IPS-NIHi11 (cell line): ENCODE data around the gene ADGRG3.

ENCODE experiments used
- DNase-seq: peaks from one replicate; pipeline ENCODE4 v3.0.0; 2012; ENCODE audit warnings: mixed read lengths, low spot score

Gene ADGRG3

DNA sequence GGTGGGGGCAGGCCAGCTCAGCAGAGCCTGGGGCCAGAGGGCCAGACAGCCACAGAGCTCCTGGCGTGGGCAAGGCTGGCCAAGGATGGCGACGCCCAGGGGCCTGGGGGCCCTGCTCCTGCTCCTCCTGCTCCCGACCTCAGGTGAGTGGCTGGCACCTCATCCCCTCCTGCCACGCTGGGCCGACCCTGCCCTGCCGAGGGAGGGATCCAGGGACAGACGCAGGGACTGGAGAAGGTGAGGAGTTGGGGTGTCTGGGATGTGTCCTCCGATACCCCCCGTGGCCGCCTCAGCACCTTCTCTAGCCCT lies at the start of gene ADGRG3:
TSS of gene ADGRG3 (plus strand) at position 44 of the 309 bp plus-strand sequence. CDS start at position 86, 42 bp downstream.
- no peak for DNase-seq

DNA sequence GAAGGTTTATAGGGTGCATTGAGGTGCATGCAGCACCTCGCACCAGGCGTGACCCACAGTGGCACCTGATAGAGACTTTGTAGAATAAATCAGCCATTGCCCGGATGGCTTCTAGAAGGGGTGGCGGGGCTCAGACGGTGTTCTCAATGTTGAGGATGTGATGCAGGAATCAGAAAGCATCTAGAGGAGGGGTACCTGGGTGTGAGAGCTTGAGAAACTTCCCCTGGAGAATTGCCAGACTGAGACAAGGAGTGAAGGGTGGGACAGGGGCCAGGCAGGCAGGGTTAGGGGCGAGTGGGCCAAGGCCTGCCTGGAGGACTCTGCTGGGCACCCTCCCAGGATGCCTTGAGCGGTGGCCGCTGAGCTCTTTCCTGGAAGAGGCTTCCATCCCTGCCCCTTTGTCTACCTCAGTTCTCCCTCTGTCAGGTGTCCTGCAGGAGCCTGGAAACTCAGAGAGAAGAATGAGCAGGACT lies 48.9 kb upstream of the ADGRG3 start:
- DNase-seq, result no peak

- DNase-seq, result peak; percentile 58
Measured at GRCh38 chr16:57619606-57620334, 48.3 kb upstream of the ADGRG3 start.

GRCh38 chr16:57620335-57621231 lies 47.5 kb upstream of the ADGRG3 start:
- DNase-seq, result peak; percentile 51

DNA sequence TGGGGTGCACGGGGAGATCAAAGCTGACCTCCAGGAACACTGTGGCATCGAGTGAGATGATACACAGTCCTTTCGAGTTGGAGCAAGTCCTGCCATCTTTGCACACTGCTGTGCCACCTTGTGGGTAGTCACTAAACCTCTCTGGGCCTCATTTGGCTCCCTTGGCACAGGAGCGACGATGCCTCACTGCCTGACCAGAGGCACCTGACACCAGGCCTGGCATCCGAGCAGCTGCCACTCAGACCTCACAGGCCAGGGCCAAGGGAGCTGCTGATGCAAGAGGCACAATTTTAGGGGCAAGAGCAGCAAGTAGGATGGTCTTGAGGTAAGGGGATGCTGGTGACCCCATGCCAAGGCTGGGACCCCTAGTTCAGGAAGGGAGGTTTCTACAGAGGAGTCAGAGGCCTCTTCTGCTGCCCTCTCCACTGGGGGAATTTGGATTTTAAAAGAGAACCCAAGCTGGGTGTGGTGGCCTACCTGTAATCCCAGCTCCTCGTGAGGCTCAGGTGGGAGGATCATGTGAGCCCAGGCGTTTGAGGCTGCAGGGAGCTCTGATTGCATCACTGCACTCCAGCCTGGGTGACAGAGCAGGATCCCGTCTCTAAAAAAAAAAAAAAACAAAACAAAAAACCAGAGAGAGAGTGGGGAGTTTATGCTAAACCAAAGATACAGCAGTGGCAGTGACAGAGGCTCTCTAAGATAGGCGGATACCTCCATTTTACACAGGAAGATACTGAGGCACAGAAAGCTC lies 46.4 kb upstream of the ADGRG3 start:
- DNase-seq, result no peak

DNA sequence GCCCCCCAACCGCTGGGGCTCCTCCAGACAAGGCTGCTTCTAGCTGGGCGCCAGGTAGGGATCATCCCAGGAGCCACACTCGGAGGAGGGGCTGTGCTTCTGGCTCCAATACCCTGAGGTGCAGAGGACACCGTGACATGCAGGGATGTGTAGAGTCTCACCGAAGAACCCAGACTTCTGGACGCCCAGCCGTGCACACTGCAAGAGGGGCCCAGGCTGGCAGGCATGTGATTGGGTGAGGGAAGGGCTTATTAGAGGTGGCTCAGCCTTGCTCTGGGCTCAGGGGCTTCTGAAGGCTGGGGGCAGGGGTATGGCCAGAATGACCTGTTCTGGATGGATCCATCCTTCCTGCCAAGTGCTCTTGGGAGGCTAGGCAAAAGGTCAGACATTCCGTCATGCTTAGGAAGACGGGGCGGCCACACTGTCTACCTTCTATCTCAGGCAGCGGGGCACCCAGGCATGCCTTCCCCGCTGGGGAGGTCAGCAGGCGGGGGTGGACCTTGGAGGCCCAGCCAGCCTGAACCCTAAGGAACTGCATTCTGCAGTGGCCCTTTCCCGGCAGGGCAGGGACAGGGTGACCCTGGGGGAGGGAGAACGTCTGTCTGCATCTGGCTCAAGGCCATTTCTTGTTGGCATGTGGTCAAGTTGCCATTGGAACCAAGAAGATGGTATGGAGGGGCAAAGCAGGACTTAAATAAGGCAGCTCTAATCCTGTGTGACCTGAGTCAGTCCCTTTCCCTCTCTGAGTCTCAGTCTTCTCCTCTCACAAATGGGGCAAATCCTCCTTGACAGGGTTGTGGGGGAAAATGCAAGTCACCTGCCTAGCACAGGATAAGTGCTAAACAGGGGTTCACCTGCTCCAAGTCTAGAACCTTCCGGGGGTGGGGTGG lies 45.5 kb upstream of the ADGRG3 start:
- no peak for DNase-seq

GRCh38 chr16:57623251-57624043 lies 44.7 kb upstream of the ADGRG3 start:
- peak; percentile 60 for DNase-seq

DNA sequence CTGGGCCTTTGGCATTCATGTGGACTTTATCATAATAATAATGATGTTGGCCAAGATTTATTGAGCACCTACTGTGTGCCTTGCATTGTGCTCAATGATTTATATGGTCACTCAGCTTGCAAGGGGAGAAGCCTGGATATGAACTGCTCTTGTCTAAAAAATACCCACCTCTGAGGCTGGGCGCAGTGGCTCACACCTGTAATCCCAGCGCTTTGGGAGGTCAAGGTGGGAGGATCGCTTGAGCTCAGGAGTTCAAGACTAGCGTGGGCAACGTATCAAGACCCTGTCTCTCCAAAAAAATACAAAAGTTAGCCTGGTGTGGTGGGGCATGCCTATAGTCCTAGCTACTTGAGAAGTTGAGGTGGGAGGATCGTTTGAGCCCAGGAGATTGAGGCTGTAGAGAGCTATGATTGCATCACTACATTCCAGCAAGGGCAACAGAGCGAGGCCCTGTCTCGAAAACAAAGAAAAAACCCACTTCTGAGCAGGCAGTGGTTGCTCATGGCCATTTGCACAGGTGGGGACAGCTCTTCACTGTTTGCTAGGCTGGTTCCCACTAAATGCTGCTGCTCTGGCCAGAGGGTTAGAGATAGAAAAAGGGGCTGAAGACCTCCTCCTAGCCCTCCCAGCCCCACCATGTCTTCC lies 43.9 kb upstream of the ADGRG3 start:
- no peak for DNase-seq

DNA sequence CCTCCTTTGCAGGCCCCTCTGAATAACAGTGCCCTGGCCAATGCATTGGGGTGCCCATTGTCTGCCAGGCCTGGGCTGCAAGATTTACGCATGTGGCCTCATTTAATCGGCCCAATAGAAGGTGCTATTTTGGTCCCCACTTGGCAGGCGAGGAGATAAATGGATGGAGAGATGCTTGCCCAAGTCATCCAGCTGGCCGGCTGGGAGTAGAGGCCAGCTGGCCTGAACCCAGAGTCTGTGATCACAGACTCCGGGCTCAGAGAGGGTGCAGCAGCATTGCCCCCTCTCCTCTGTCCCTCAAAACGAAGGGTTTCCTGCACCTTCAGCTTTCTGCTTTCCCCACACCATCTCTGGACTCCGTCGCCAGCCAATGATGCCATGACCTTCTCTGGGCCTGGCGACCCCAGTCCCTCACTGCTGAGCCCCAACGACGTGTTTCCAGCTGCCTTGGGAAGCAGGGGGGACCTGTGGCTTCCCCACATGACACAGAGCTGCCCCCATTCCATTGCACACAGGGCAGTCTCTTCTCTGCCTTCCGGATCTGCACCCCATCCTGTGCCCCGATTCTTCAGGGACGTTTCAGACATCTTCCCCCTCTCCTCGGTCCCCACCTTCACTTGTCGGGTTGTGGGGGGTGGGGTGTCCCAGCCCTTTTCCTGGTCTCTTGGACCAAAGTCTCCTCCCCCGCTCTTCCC lies 43.2 kb upstream of the ADGRG3 start:
- no peak for DNase-seq

GRCh38 chr16:57626420-57627170 lies 41.5 kb upstream of the ADGRG3 start:
- DNase-seq, result no peak

GRCh38 chr16:57627184-57627871 lies 40.8 kb upstream of the ADGRG3 start:
- DNase-seq, result peak; percentile 58

DNA sequence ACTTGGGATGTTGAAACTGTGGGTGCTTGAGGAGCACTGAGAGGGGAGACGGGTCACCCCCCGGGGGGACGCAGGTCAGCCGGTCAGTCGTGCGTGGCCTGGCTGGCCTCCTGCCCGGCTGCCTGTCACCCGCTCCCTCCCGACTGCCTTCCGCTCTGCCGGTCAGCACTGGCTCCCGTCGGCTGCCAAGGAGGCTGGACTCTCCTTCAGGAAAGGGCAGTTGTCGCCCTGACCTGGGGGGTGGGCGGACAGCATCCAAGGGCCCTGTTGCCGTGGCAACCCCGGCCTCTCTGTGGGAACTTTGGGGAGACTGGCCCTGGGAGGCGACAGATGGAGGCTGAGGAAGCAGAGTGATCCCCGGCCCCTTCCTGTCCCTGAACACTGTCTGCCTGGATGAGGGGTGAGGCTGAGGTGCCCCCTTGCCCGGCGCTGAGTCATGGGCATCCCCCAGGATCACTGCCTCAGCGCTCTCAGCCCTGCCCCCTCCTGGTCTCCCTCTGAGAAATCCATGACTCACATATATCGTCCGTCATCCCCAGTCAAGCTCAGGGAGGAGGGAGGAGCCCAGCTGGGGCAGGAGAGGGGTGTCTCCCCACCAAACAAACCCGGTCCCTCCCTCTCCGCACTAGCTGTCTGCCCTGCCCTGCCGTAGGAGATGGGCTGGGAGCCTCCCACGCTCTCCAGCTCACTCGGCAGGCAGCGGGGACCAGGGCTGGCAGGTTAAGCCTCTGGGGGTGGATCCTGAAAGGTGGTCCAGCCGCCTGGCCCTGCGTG lies 39.9 kb upstream of the ADGRG3 start, which contains the start of gene ADGRG1:
TSS of gene ADGRG1 (plus strand) at position 623 of the 774 bp plus-strand sequence. CDS start 21,658 bp downstream, outside the sequence.
- peak; percentile 83 for DNase-seq

DNA sequence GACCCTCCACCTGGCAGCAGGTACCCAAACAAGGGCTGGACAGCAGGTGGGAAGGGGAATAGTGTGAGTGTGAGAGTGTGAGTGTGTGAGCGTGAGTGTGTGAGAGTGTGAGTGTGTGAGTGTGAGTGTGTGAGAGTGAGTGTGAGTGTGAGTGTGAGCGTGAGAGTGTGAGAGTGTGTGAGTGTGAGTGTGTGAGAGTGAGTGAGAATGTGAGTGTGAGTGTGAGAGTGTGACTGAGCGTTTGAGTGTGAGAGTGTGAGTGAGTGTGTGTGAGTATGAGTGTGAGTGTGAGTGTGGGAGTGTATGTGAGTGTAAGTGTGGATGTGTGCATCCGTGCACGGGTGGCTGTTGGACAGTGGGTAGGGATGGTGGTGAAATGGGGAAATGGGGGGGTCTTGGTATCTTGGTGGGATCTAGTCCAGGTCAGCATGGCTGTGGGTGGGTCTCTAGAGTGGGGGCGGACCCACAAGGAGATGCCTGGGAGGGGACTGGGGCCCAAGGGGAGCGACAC lies 39.3 kb upstream of the ADGRG3 start:
- DNase-seq, result no peak

DNA sequence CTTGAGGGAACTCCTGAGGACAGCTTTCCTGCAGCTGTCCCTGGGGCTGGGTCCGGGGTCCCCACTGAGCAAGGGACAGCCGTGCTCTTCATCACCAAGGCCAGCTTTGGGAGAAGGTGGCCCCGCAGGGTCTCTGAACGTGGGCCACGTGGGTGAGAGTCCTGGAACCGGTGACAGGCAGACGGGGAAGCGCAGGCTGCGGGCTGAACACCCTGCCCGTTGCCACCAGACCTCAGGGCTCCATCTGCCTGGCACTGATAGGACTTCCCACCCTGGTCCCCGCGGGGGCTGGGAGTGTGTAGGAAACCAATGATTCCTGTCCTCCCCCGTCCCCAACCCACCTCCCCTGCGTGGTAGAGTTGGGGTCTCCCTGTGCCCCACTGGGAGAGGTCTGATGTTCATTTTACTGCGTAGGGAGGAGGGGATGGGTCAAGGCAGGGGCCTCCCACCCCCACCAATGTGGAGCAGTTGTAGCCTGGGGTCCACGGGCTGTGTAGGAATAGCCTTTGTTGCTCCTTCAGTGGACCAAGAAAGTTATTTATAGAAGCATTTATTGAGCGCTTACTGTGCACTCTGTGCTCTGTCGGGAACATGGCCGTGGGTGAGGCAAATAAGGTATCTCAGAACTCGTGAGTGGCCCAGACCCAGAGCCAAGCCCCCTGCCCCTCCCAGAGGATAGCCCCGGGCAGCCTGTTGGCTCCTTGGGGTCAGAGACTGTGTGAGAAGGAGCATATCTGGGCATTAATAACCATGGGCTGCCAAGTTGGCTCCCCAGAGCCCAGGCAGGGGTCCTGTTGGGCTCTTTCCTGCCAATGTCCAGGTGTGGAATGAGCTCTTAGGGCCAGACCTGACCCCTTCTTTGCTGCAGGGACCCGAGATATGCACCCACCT lies 38.3 kb upstream of the ADGRG3 start:
- no peak for DNase-seq

DNA sequence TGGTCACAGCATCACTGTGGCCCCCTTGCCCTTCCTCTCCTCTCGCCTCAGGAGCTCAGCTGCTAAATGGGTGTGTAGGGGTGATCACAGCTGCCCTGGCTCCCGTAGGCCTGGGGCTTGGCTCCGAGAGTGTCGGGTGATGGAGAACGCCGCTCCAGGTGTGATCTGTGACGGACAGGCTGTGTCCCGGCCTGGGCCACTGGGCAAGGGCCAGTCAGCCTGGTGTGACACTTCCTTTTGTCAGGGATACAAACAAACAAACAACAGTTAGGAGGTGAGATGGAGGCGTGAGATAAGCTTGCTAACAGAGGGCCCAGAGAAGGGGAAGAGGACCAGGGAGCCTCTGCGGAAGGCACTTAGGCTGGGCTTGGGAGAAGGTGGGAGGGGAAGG lies 37.7 kb upstream of the ADGRG3 start:
- no peak for DNase-seq
